SW 1271 (cell line): Measurements from ENCODE around the gene GLO1.
"Not testable (repeated sequence)": the region's sequence is repeated elsewhere in the genome, so short reads cannot be mapped to it uniquely, and the experiment has no call there.

Experiments
- DNase-seq, 2 experiments: peaks; one replicate each; lab custom pipeline; 2025; lab: John Stamatoyannopoulos, UW

The GLO1 gene

GRCh38 chr6:38705924-38706323, 3.0 kb upstream of the GLO1 start:
- DNase-seq, result no peak

GRCh38 chr6:38703949-38704590, 1.1 kb upstream of the GLO1 start:
- no peak for DNase-seq

GRCh38 chr6:38701551-38701950, 1.4 kb downstream of the GLO1 start:
- DNase-seq, result no peak

GRCh38 chr6:38699702-38700101, 3.2 kb downstream of the GLO1 start:
- not testable (repeated sequence) for DNase-seq

- no peak for DNase-seq
Observed at GRCh38 chr6:38697846-38698245, 5.1 kb downstream of the GLO1 start.

GRCh38 chr6:38696345-38696744, 6.6 kb downstream of the GLO1 start:
- no peak for DNase-seq

- no peak for DNase-seq
Observed at GRCh38 chr6:38695933-38696332, 7.0 kb downstream of the GLO1 start.

- no peak for DNase-seq
Observed at GRCh38 chr6:38695227-38695900, 7.6 kb downstream of the GLO1 start.

GRCh38 chr6:38688579-38689087, 14.3 kb downstream of the GLO1 start:
- DNase-seq, result no peak

GRCh38 chr6:38687549-38687948, 15.4 kb downstream of the GLO1 start:
- DNase-seq, result no peak

GRCh38 chr6:38687043-38687353, 15.9 kb downstream of the GLO1 start:
- no peak for DNase-seq

- DNase-seq, result no peak
Observed at GRCh38 chr6:38686270-38687042, 16.5 kb downstream of the GLO1 start.

- no peak for DNase-seq
Observed at GRCh38 chr6:38684904-38685303, 18.0 kb downstream of the GLO1 start.

- DNase-seq, result no peak
Observed at GRCh38 chr6:38684237-38684636, 18.7 kb downstream of the GLO1 start.

GRCh38 chr6:38681850-38682249, 21.1 kb downstream of the GLO1 start:
- DNase-seq, result no peak

GRCh38 chr6:38679668-38680067, 23.3 kb downstream of the GLO1 start:
- no peak for DNase-seq

GRCh38 chr6:38678178-38678760, 24.7 kb downstream of the GLO1 start:
- DNase-seq, result no peak

- no peak for DNase-seq
Observed at GRCh38 chr6:38676974-38677544, 25.9 kb downstream of the GLO1 start.

- DNase-seq, result no peak
Observed at GRCh38 chr6:38676236-38676973, 26.5 kb downstream of the GLO1 start.

- no peak for DNase-seq
Observed at GRCh38 chr6:38673397-38674165, 29.4 kb downstream of the GLO1 start.
